Endothelial cell of umbilical vein (primary cell): ENCODE measurements around the gene LIMA1. TPM values are rescaled to one million over a fixed set of nuclear protein-coding genes. Genes with fewer than 3 reads are reported as not detected.

Experiments
- BruUV-seq: library from RNA; stranded (reverse); fragments of 400-500 nt; replicated peaks from 2 replicates; lab custom pipeline; 2021; lab: Mats Ljungman, UMichigan
- CTCF ChIA-PET: fragments of 300-600, 350-600 bp; sonication (Branson Sonifier 250); formaldehyde crosslinking; loops from one replicate; lab custom pipeline; 2021; ENCODE audit warnings: antibody characterized with exemption, inconsistent platforms; lab: Charles Lee
- POLR2A ChIA-PET: fragments of 300-600, 350-600 bp; sonication (Branson Sonifier 250); formaldehyde crosslinking; loops from one replicate; lab custom pipeline; 2021; ENCODE audit warnings: antibody characterized with exemption, inconsistent platforms; lab: Charles Lee
- DNase-seq: peaks from one replicate; pipeline ENCODE4 v3.0.0-alpha.2; 2011; ENCODE audit warnings: low read depth, low spot score
- FAIRE-seq: peaks from 2 replicates; lab custom pipeline; 2011; peaks lifted over from hg19 to GRCh38; lab: Jason Lieb, UNC
- H2AFZ ChIP-seq: 2 replicates; pipeline ENCODE4 v1.6.0; 2012; ENCODE audit warnings: low read depth, low read length, control low read depth, inconsistent platforms
- H3K27ac ChIP-seq: 2 replicates; pipeline ENCODE4 v1.5.1; 2011; ENCODE audit warnings: low read depth, mild to moderate bottlenecking, control low read depth, low read length, moderate library complexity; ENCODE audit not compliant: insufficient read depth
- H3K27me3 ChIP-seq, 2 experiments: 2 replicates each; pipeline versions ENCODE4 v1.6.0 to v1.6.1; 2011; ENCODE audit warnings: low read length in 2 of 2, mixed read lengths in 1 of 2; ENCODE audit not compliant: control insufficient read depth in 2 of 2, insufficient read depth in 2 of 2
- H3K36me3 ChIP-seq, 2 experiments: 2 replicates in 1 of 2; 3 replicates in 1 of 2; pipeline ENCODE4 v1.5.1; 2011; ENCODE audit warnings: low read length in 2 of 2, mild to moderate bottlenecking in 1 of 2, moderate library complexity in 1 of 2; ENCODE audit not compliant: control insufficient read depth in 2 of 2, insufficient read depth in 2 of 2; ENCODE audit errors: extremely low read depth in 1 of 2
- H3K4me1 ChIP-seq: 3 replicates; pipeline ENCODE4 v1.5.1; 2011; ENCODE audit warnings: mild to moderate bottlenecking, low read length; ENCODE audit not compliant: control insufficient read depth, insufficient read depth; ENCODE audit errors: extremely low read depth
- H3K4me2 ChIP-seq: 2 replicates; pipeline ENCODE4 v1.6.1; 2011; ENCODE audit warnings: low read length, control low read depth, mixed read lengths; ENCODE audit not compliant: insufficient read depth
- H3K4me3 ChIP-seq, 3 experiments: fragments of 200-600 bp in 1 of 3; sonication (generic), shearing (Covaris generic) in 1 of 3; replicated peaks in 1 of 3; 2 replicates each; pipeline ENCODE4 v1.5.1; 2011 to 2016; ENCODE audit warnings: control low read depth in 3 of 3, low read length in 3 of 3, mild to moderate bottlenecking in 2 of 3, inconsistent platforms in 1 of 3, low read depth in 1 of 3, moderate library complexity in 1 of 3; ENCODE audit not compliant: insufficient read depth in 1 of 3
- H3K79me2 ChIP-seq: 2 replicates; pipeline ENCODE4 v1.6.0; 2012; ENCODE audit warnings: low read length, inconsistent platforms; ENCODE audit not compliant: control insufficient read depth, insufficient read depth
- H3K9ac ChIP-seq: replicated peaks from 2 replicates; pipeline ENCODE3; 2011; ENCODE audit warnings: low read length, control low read depth; ENCODE audit not compliant: insufficient read depth; ENCODE audit errors: extremely low read depth
- H3K9me1 ChIP-seq: replicated peaks from 3 replicates; pipeline ENCODE4 v1.6.0; 2011; ENCODE audit warnings: mild to moderate bottlenecking, low read length; ENCODE audit not compliant: control insufficient read depth, insufficient read depth; ENCODE audit errors: extremely low read depth
- H3K9me3 ChIP-seq: replicated peaks from 2 replicates; pipeline ENCODE4 v1.5.1; 2012; ENCODE audit warnings: low read length, inconsistent platforms; ENCODE audit not compliant: control insufficient read depth, insufficient read depth
- H4K20me1 ChIP-seq: replicated peaks from 2 replicates; pipeline ENCODE3; 2011; ENCODE audit warnings: mild to moderate bottlenecking, low read length; ENCODE audit not compliant: control insufficient read depth, insufficient read depth; ENCODE audit errors: extremely low read depth
- EZH2 ChIP-seq: IDR thresholded peaks from 2 replicates; pipeline ENCODE4 v1.6.1; 2012; ENCODE audit warnings: borderline replicate concordance, low read depth, mild to moderate bottlenecking, moderate library complexity, low read length, inconsistent platforms; ENCODE audit not compliant: severe bottlenecking
- FOS ChIP-seq: IDR thresholded peaks from 2 replicates; pipeline ENCODE4 v1.6.1; 2011; ENCODE audit warnings: mild to moderate bottlenecking, low read length, moderate library complexity, borderline replicate concordance; ENCODE audit not compliant: insufficient read depth
- GATA2 ChIP-seq: IDR thresholded peaks from 2 replicates; pipeline ENCODE4 v1.7.0; 2011; ENCODE audit warnings: low read depth, mild to moderate bottlenecking, moderate library complexity, mixed read lengths, low read length; ENCODE audit not compliant: insufficient read length, insufficient read depth
- JUN ChIP-seq: IDR thresholded peaks from 2 replicates; pipeline ENCODE4 v1.6.1; 2011; ENCODE audit warnings: borderline replicate concordance, low read depth; ENCODE audit not compliant: insufficient read length, insufficient read depth
- POLR2A ChIP-seq: IDR thresholded peaks from 2 replicates; pipeline ENCODE4 v1.6.1; 2012; ENCODE audit warnings: low read depth, mild to moderate bottlenecking, control low read depth, low read length
- POLR2AphosphoS5 ChIP-seq: IDR thresholded peaks from 2 replicates; pipeline ENCODE4 v1.6.1; 2012; ENCODE audit warnings: low read depth, mild to moderate bottlenecking, control low read depth, low read length, moderate library complexity; ENCODE audit not compliant: insufficient read depth
- dilution Hi-C: fragments of 300-500 bp; cut with MboI; formaldehyde crosslinking; loops from one replicate; pipeline ENCODE4 v1.15.0; 2019; ENCODE audit warnings: low sequenced_read_pairs; ENCODE audit not compliant: extremely low pct_ligation_motif_present
- intact Hi-C: fragments of 100-400 bp; cut with micrococcal nuclease; formaldehyde crosslinking; loops from one replicate; pipeline ENCODE4 v1.10.0; 2022
- polyA plus RNA-seq, 4 experiments: library from polyadenylated mRNA; depleted of rRNA in 3 of 4; stranded (reverse) in 3 of 4; unstranded in 1 of 4; fragments of >200 nt; gene quantifications; 2 replicates each; pipeline versions ENCODE4 v1.2.1 to v1.2.3, GENCODE V29; 2011 to 2012; ENCODE audit warnings: missing spikeins in 1 of 4
- total RNA-seq: library from RNA; stranded (reverse); gene quantifications from 2 replicates; pipeline ENCODE4 v1.2.3, GENCODE V29; 2021
- TF ChIP-seq, protein P1 (sequence below): IDR thresholded peaks from 2 replicates; pipeline ENCODE4 v1.6.1; 2011; ENCODE audit not compliant: insufficient read depth, insufficient read length
- TF ChIP-seq, protein P2 (sequence below), 2 donors: IDR thresholded peaks; 1 replicate in 1 of 2; 2 replicates in 1 of 2; pipeline ENCODE4 v1.5.1; 2011; ENCODE audit warnings: low read length in 2 of 2, mild to moderate bottlenecking in 2 of 2, moderate library complexity in 2 of 2, control low read depth in 1 of 2, inconsistent platforms in 1 of 2, low read depth in 1 of 2; ENCODE audit not compliant: insufficient read depth in 1 of 2; ENCODE audit errors: extremely low read depth in 1 of 2

Gene LIMA1
- total and polyA plus RNA-seq, 2 donors (not counting 3 experiments of a cell fraction or from before 2014, with no cell fraction given) = 35.0 to 87.3 TPM

DNA sequence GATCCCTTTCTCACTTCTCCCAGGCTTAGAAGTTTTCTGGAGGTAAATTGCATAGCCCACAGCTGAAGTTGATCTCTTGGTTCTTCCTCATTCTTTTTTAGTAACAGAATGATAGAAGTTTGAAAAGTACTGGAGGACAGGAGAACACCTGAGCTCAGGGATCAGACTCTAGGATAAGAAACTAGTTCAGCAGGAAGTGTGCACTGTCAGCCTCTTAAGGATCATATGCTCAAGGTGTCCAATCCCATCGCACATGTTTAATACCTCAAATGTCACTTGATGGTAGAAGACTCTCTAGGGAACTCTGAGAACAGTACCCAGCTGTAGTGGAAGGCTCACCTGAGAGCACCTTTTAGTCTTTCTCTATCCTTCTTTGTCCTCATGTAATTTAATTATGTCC lies 14.7 kb upstream of the LIMA1 start:
- DNase-seq (no peak), FAIRE-seq (peak; percentile 52)
- no peak overlapping the region for H3K4me3 ChIP-seq
- no peaks in the 10 kb centered on the region for H3K27me3 ChIP-seq
- ChIA-PET POLR2A (no interaction called here), CTCF (interaction anchor here (1.3 to 1.5 kb wide), 4 partner anchors 10 to 16 kb away, joined by 4 read pairs; partner anchors contain the start of gene LIMA1)
- BruUV-seq = no TSS peak
- H3K79me2 ChIP-seq = no peaks in the 10 kb centered on the region
- no peak overlapping the region for H3K9ac ChIP-seq
- no peaks in the 10 kb centered on the region for H3K9me3 ChIP-seq
- dilution Hi-C loops = no loop called here
- H4K20me1 ChIP-seq = no peaks in the 10 kb centered on the region
- H3K4me1 ChIP-seq = peaks cover 9% of the 10 kb centered on the region
- H3K4me2 ChIP-seq = no peak overlapping the region
- no peaks in the 10 kb centered on the region for H3K9me1 ChIP-seq
- no peak overlapping the region for H2AFZ ChIP-seq
- TF ChIP-seq POLR2AphosphoS5 (no peak), POLR2A (no peak), GATA2 (no peak), JUN (no peak), EZH2 (no peak), FOS (no peak)
- TF ChIP-seq, protein P1, sequence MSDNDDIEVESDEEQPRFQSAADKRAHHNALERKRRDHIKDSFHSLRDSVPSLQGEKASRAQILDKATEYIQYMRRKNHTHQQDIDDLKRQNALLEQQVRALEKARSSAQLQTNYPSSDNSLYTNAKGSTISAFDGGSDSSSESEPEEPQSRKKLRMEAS = no peak
- TF ChIP-seq, protein P2, sequence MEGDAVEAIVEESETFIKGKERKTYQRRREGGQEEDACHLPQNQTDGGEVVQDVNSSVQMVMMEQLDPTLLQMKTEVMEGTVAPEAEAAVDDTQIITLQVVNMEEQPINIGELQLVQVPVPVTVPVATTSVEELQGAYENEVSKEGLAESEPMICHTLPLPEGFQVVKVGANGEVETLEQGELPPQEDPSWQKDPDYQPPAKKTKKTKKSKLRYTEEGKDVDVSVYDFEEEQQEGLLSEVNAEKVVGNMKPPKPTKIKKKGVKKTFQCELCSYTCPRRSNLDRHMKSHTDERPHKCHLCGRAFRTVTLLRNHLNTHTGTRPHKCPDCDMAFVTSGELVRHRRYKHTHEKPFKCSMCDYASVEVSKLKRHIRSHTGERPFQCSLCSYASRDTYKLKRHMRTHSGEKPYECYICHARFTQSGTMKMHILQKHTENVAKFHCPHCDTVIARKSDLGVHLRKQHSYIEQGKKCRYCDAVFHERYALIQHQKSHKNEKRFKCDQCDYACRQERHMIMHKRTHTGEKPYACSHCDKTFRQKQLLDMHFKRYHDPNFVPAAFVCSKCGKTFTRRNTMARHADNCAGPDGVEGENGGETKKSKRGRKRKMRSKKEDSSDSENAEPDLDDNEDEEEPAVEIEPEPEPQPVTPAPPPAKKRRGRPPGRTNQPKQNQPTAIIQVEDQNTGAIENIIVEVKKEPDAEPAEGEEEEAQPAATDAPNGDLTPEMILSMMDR (IDR thresholded peaks at IDR 0.05; ENCODE audit: extremely low read depth in 1 of 2, insufficient read depth in 1 of 2, low read depth in 1 of 2, low read length in 2 of 2) = no peak
- intact Hi-C loops = no loop called here
- no peaks in the 10 kb centered on the region for H3K36me3 ChIP-seq
- H3K27ac ChIP-seq = no peak overlapping the region
